ENCODE data around the gene ENTPD1. TPM values are rescaled to one million over a fixed set of nuclear protein-coding genes. Genes with fewer than 3 reads are reported as not detected.
"Not testable (repeated sequence)": the region's sequence is repeated elsewhere in the genome, so short reads cannot be mapped to it uniquely, and the experiment has no call there.

Gene ENTPD1
- total RNA-seq, 2 donors from 2014 or later, result 0.53 to 12.9 TPM

GRCh38 chr10:95792211-95792780 lies 36.3 kb downstream of the ENTPD1 start:
- DNase-seq (no peak), ATAC-seq (replicated peaks in 1 of 2) (no peak)
- Mint-ChIP-seq H3K4me1 (ENCODE audit: low read depth) (peaks cover 67% of the 10 kb centered on the region), H3K9me3 (no peaks in the 10 kb centered on the region), H3K4me3 (peak overlapping the region in 1 of 2 donors; percentile 4), H3K27me3 (ENCODE audit: low read depth) (no peaks in the 10 kb centered on the region), H3K27ac (no peak overlapping the region), H3K36me3 (ENCODE audit: insufficient read depth in 2 of 2) (peaks cover 0 to 2% of the 10 kb centered on the region in 2 donors)

GRCh38 chr10:95792874-95793285 lies 36.9 kb downstream of the ENTPD1 start:
- Mint-ChIP-seq H3K27me3 (ENCODE audit: low read depth) (peaks cover 3% of the 10 kb centered on the region), H3K4me1 (ENCODE audit: low read depth) (peaks cover 66% of the 10 kb centered on the region), H3K27ac (no peak overlapping the region), H3K9me3 (peaks cover 0 to under 1% of the 10 kb centered on the region in 2 donors), H3K36me3 (ENCODE audit: insufficient read depth in 2 of 2) (peaks cover 0 to 3% of the 10 kb centered on the region in 2 donors), H3K4me3 (no peak overlapping the region)
- DNase-seq (no peak), ATAC-seq (replicated peaks in 1 of 2) (no peak)

- peak; percentile 23 to 53 for ATAC-seq (replicated peaks in 1 of 2)
- H3K4me3 Mint-ChIP-seq, result peak overlapping the region in 1 of 2 donors; percentile 39
- peaks cover 0 to 3% of the 10 kb centered on the region in 2 donors for H3K9me3 Mint-ChIP-seq
Observed at GRCh38 chr10:95793401-95794045, 37.6 kb downstream of the ENTPD1 start.

GRCh38 chr10:95794195-95794594 lies 38.2 kb downstream of the ENTPD1 start:
- H3K4me1 Mint-ChIP-seq (ENCODE audit: low read depth), result peaks cover 60% of the 10 kb centered on the region
- H3K4me3 Mint-ChIP-seq, result no peak overlapping the region

More at GRCh38 chr10:95793401-95794045, 37.6 kb downstream of the ENTPD1 start:
- Mint-ChIP-seq H3K27me3 (ENCODE audit: low read depth) (peaks cover 7% of the 10 kb centered on the region), H3K36me3 (ENCODE audit: insufficient read depth in 2 of 2) (peaks cover 0 to 5% of the 10 kb centered on the region in 2 donors), H3K4me1 (ENCODE audit: low read depth) (peaks cover 66% of the 10 kb centered on the region), H3K27ac (no peak overlapping the region)
- DNase-seq, result peak; percentile 8 to 48

GRCh38 chr10:95795602-95796001 lies 39.6 kb downstream of the ENTPD1 start:
- H3K9me3 Mint-ChIP-seq, result peaks cover 0 to 3% of the 10 kb centered on the region in 2 donors
- no peak overlapping the region for H3K27ac Mint-ChIP-seq
- H3K4me3 Mint-ChIP-seq, result no peak overlapping the region
- H3K4me1 Mint-ChIP-seq (ENCODE audit: low read depth), result peaks cover 56% of the 10 kb centered on the region
- DNase-seq (no peak), ATAC-seq (replicated peaks in 1 of 2) (no peak)
- H3K27me3 Mint-ChIP-seq (ENCODE audit: low read depth), result peaks cover 7% of the 10 kb centered on the region
- H3K36me3 Mint-ChIP-seq (ENCODE audit: insufficient read depth in 2 of 2), result peaks cover 0 to 5% of the 10 kb centered on the region in 2 donors

More at GRCh38 chr10:95794195-95794594, 38.2 kb downstream of the ENTPD1 start:
- no peak for ATAC-seq (replicated peaks in 1 of 2)
- DNase-seq, result no peak
- Mint-ChIP-seq H3K9me3 (peaks cover 0 to 3% of the 10 kb centered on the region in 2 donors), H3K27me3 (ENCODE audit: low read depth) (peaks cover 7% of the 10 kb centered on the region), H3K36me3 (ENCODE audit: insufficient read depth in 2 of 2) (peaks cover 0 to 5% of the 10 kb centered on the region in 2 donors), H3K27ac (no peak overlapping the region)

- no peak overlapping the region for H3K4me3 Mint-ChIP-seq
- peaks cover 47% of the 10 kb centered on the region for H3K4me1 Mint-ChIP-seq (ENCODE audit: low read depth)
- no peak overlapping the region for H3K27ac Mint-ChIP-seq
Observed at GRCh38 chr10:95796504-95796903, 40.5 kb downstream of the ENTPD1 start.

GRCh38 chr10:95798096-95798855 lies 42.3 kb downstream of the ENTPD1 start:
- Mint-ChIP-seq H3K27me3 (ENCODE audit: low read depth) (peaks cover 7% of the 10 kb centered on the region), H3K9me3 (peaks cover 3 to 6% of the 10 kb centered on the region in 2 donors), H3K36me3 (ENCODE audit: insufficient read depth in 2 of 2) (peaks cover 0 to 4% of the 10 kb centered on the region in 2 donors), H3K4me1 (ENCODE audit: low read depth) (peaks cover 32% of the 10 kb centered on the region), H3K27ac (no peak overlapping the region), H3K4me3 (no peak overlapping the region)
- DNase-seq (no peak), ATAC-seq (replicated peaks in 1 of 2) (no peak)

More at GRCh38 chr10:95796504-95796903, 40.5 kb downstream of the ENTPD1 start:
- Mint-ChIP-seq H3K27me3 (ENCODE audit: low read depth) (peaks cover 7% of the 10 kb centered on the region), H3K9me3 (peaks cover 0 to 3% of the 10 kb centered on the region in 2 donors), H3K36me3 (ENCODE audit: insufficient read depth in 2 of 2) (peaks cover 0 to 4% of the 10 kb centered on the region in 2 donors)
- DNase-seq, result no peak
- ATAC-seq (replicated peaks in 1 of 2), result peak; percentile 33 to 70

- peak overlapping the region in 1 of 2 donors; percentile 0 for H3K4me3 Mint-ChIP-seq
- ATAC-seq (replicated peaks in 1 of 2); H3K27ac Mint-ChIP-seq: not testable (repeated sequence)
Observed at GRCh38 chr10:95800286-95800685, 44.3 kb downstream of the ENTPD1 start.

GRCh38 chr10:95806687-95807380 lies 50.9 kb downstream of the ENTPD1 start:
- peaks cover 39% of the 10 kb centered on the region for H3K27me3 Mint-ChIP-seq (ENCODE audit: low read depth)
- H3K4me3 Mint-ChIP-seq; H3K27ac Mint-ChIP-seq; DNase-seq; H3K4me1 Mint-ChIP-seq (ENCODE audit: low read depth); ATAC-seq (replicated peaks in 1 of 2): not testable (repeated sequence)
- H3K36me3 Mint-ChIP-seq (ENCODE audit: insufficient read depth in 2 of 2), result peaks cover 2 to 14% of the 10 kb centered on the region in 2 donors
- peaks cover 5 to 12% of the 10 kb centered on the region in 2 donors for H3K9me3 Mint-ChIP-seq

More at GRCh38 chr10:95800286-95800685, 44.3 kb downstream of the ENTPD1 start:
- Mint-ChIP-seq H3K9me3 (peaks cover 8 to 12% of the 10 kb centered on the region in 2 donors), H3K4me1 (ENCODE audit: low read depth) (peaks cover 17% of the 10 kb centered on the region), H3K36me3 (ENCODE audit: insufficient read depth in 2 of 2) (peaks cover 0 to 14% of the 10 kb centered on the region in 2 donors), H3K27me3 (ENCODE audit: low read depth) (peaks cover 12% of the 10 kb centered on the region)
- DNase-seq, result not testable (repeated sequence)

GRCh38 chr10:95808705-95809308 lies 52.8 kb downstream of the ENTPD1 start:
- not testable (repeated sequence) for H3K4me1 Mint-ChIP-seq (ENCODE audit: low read depth); H3K9me3 Mint-ChIP-seq; ATAC-seq (replicated peaks in 1 of 2); H3K36me3 Mint-ChIP-seq (ENCODE audit: insufficient read depth in 2 of 2); H3K4me3 Mint-ChIP-seq; DNase-seq; H3K27ac Mint-ChIP-seq
- H3K27me3 Mint-ChIP-seq (ENCODE audit: low read depth), result peaks cover 39% of the 10 kb centered on the region

- no peak for ATAC-seq (replicated peaks in 1 of 2)
- Mint-ChIP-seq H3K4me1 (ENCODE audit: low read depth) (peaks cover 1% of the 10 kb centered on the region), H3K9me3 (peaks cover 0 to 1% of the 10 kb centered on the region in 2 donors), H3K36me3 (ENCODE audit: insufficient read depth in 2 of 2) (peaks cover 2 to 3% of the 10 kb centered on the region in 2 donors), H3K4me3 (no peak overlapping the region), H3K27ac (no peak overlapping the region), H3K27me3 (ENCODE audit: low read depth) (peaks cover 39% of the 10 kb centered on the region)
- no peak for DNase-seq
Observed at GRCh38 chr10:95809370-95810197, 53.6 kb downstream of the ENTPD1 start.
